GM10847 (cell line): ENCODE measurements around the gene ANTKMT.

Experiments used
- POLR2A ChIP-seq: IDR thresholded peaks from 2 replicates; pipeline ENCODE4 v1.6.1; 2011; ENCODE audit not compliant: insufficient read length; ENCODE audit errors: extremely low read depth

Gene ANTKMT

DNA sequence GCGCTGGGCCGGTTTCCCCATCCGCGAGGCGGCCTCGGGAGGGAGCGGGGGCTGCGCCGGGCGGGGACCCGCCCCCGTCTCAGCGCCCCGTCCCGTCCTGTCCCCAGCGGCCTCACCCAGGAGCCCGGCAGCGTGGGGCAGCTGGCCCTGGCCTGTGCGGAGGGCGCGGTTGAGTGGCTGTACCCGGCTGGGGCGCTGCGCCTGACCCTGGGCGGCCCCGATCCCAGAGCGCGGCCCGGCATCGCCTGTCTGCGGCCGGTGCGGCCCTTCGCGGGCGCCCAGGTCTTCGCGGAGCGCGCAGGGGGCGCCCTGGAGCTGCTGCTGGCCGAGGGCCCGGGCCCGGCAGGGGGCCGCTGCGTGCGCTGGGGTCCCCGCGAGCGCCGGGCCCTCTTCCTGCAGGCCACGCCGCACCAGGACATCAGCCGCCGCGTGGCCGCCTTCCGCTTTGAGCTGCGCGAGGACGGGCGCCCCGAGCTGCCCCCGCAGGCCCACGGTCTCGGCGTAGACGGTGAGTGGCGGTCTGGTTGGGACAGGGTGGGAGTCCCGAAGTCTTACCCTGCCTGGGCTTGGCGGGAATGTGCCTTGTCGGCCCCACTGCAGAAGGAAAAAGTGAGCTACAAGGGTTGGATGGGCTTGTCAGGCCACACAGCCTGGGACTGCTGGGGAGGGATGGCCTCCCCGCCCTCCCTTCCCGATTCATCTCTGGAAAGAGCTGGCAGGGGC lies 5.3 kb upstream of the ANTKMT start:
- TF ChIP-seq POLR2A, result no peak

DNA sequence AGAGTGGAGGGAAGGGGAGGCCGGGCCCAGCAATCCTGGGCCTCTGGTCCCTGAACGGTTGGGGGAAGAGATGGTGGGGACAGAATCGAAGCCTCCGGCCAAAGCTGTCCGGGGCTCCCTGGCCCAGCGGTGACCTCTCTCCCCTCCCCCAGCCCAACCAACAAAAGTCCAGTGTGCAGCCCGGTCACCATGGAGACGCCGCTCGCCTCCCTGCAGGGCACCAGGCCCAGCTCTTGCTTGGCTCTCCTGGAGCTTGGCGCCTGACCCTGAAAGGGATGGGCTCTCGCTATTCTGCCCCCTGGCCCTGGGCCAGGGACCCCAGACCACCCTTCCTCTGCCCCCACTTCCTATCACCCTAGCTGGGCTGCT lies 4.8 kb upstream of the ANTKMT start:
- TF ChIP-seq POLR2A, result no peak

DNA sequence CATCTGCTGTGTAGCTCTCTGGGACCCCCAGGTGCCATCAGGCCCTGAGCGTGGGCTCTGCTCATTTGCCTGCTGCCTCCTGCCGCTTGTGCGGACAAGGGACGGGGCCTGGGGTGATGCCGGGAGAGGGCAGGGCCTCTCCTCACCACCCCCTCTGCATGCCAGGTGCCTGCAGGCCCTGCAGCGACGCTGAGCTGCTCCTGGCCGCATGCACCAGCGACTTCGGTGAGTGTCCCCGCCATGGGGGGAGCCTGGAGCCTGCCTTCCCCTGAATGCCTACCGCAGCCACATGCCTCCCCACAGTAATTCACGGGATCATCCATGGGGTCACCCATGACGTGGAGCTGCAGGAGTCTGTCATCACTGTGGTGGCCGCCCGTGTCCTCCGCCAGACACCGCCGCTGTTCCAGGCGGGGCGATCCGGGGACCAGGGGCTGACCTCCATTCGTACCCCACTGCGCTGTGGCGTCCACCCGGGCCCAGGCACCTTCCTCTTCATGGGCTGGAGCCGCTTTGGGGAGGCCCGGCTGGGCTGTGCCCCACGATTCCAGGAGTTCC lies 4.1 kb upstream of the ANTKMT start:
- TF ChIP-seq POLR2A, result no peak

DNA sequence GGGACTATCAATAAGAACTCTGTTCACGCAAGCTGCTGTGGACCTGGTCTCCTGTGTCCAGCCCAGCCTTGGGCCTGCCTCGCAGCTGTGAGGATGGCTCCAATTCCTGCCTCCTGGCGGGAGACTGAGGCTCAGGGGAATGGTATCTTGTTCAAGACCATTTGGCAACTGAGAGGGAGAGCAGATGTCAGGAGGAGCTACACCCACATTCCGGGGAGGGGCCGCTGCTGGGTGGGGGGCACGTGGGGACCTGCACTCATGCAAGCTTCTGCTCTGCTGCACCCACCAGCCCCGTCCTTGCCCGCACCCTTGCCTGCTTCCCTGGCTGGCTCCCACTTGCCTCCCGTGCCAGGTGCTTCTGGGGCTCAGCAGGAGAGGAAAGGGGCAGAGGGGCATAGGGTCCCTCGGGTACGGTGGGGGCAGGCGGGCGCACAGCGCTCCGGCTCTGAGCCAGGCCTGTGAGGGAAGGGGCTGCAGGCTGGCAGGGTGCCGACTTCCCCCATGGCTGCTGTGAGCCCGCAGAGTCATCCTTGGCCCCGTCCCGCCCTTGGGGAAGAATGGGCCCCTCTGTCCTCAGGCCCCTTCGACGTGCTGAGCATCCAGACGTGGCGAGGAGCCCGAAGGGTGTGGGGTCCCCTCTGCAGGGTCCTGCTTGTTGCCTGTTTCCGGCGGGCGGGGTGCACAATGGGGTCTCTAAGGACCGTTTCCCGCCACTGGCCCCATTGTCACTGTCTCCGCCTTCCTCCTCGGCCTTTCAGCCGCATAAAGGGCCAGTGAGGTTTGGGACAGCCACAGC lies 3.3 kb upstream of the ANTKMT start:
- TF ChIP-seq POLR2A, result no peak

DNA sequence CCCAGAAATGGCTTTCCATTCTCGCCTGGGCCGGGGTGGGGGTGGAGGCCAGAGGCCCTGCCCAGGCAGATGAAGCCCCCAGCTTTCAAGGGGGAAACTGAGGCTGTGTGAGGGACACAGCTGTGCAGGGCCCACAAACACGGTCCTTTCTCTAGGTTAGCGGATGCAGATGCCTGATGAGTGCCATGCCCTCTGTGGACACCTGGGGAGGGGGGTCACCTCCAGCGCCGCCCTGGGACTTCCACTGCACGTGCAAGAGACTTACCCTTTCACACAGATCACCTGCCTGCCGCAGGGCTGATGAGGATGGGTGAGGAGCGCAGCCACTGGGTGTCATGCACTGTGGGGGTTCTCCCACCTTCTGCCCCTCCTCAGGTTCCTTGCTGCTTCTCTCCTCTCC lies 2.6 kb upstream of the ANTKMT start:
- no peak for TF ChIP-seq POLR2A

DNA sequence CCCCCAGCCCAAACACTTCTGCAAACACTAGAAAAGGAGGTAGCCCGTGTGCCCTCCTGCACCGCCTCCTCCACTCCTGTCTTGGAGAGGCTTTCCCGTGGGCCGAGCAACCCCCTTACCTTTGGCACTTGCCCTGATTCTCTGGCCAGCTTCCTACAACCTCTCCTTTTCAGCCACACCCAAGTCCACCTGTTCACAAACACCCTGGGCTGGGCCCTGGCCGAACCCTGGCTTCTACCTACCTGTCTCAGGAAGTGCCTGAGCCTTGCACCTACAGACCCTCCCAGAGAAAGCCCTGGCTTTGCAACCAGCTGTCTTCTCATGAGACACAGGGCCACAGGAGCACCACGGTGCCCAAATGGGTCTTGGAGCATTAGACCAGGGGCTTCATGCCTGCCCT lies 2.0 kb upstream of the ANTKMT start:
- TF ChIP-seq POLR2A, result no peak

DNA sequence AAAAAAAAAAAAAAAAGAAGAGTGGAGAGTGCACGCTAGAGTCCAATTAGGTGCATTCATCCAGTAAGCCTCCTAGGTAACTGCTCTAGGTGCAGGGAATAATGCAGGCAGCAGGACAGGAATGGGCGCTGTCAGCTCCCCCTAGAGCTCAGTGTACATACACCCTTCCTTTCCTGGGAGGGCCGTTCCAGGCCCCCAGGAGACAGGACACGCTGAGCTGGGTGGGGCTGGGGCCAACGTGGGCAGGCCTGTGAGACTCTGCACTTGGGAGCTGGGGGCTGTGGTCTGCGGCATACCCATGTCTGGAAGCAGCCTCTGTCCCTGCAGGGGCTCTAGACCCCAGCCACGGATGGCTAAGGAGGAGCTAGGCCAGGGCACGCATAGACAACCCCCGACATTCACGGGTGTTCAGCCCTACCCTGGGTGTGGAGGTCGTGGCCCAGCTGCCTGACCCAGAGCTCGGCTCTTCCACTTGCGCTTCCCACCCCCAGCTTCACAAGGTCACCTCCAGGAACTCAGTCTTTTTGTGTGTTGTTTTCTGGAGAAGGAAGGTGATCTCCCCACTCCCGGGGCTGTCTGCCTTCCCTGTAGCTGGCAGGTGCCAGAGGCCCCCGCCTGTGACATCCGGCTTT lies 1.0 kb upstream of the ANTKMT start:
- no peak for TF ChIP-seq POLR2A

DNA sequence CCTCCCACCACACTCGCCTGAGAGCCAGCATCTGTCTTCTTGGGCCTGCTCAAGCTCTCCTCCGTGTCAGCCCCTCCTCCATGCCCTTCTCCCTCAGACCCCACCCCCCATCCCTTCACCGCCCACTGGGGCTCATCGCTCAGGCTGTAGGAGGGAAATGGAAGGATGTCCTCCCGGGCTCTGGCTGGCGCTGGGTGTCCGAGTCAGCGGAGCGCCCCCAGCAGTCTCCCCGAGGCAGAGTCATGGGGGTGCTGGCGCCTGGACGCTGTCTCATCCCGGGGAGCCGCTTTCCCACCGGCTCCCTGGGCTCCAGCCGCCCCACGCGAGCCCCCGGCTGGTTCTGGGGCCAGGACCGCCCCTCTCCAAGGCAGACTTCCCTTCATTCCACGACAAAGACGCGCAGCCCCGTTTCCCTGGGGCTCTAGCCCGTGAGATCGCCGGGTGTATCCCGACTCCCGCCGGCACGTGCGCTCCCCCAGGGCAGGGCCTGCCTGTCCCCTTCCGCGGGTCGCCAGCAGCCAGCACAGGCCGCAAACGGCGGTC lies 428 bp upstream of the ANTKMT start:
- no peak for TF ChIP-seq POLR2A

DNA sequence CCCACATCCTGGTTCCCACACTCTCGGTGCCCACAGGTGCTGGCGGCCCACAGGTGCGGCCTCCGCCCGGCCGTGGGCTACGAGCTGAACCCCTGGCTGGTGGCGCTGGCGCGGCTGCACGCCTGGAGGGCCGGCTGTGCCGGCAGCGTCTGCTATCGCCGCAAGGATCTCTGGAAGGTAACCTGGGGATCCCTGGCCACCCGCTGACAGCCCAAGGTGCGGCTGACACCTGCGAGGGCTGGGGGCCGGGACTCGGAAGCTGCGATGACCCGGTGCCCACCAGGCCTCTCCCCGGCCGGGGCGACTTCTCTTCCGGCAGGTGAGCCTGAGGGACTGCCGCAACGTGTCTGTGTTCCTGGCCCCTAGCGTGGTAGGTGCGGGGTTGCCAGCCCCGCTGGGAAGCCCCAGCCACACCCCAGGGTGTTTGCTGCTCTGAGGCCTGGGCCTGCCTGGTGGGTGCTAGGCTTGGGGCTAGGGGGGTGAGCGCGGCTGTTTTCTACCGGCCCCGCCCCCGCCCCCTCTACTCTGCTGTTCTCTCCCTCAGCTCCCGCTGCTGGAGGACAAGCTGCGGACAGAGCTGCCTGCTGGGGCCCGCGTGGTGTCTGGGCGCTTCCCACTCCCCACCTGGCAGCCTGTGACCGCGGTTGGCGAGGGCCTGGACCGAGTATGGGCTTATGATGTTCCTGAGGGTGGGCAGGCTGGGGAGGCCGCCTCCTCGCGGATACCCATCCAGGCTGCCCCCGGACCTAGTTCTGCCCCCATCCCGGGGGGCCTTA lies 1.0 kb downstream of the ANTKMT start:
- TF ChIP-seq POLR2A, result no peak

DNA sequence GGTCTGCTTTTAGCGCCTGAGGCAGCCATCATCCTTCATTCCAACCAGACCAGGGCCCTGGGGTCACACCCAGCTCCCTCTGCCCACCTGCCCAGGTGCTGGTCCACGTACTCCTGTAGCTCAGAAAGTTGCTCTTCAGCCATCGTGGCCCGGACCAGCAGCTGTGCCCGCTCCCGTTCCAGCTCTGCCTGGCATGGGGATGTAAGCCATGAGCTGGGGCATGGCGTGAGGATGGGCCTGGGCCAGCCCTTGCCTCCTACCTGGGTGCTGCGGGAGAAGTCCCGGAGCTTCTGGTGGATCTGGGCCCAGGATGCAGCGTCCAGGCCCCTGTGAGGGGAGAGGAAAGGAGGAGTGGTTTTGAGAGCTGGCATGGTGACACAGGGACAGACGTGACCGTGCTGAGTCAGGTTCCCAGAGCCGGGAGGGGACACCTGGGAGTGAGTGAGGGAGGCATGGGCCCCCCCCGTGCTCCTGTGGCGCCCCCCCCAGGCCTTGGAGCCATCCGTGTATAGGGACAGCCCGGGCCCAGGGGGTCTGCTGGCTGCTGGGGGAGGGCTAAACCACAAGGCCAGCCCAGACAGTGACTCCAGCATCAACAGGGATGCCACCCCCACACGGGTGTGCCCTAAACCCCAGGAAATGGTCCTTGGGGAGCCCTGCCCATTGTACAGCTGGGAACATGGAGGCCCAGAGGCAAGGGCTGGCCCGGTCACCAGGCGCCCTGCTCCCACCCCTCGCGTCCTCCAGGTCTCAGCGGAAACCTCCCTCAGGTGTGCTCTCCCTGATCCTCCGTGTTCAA lies 2.1 kb downstream of the ANTKMT start:
- no peak for TF ChIP-seq POLR2A

DNA sequence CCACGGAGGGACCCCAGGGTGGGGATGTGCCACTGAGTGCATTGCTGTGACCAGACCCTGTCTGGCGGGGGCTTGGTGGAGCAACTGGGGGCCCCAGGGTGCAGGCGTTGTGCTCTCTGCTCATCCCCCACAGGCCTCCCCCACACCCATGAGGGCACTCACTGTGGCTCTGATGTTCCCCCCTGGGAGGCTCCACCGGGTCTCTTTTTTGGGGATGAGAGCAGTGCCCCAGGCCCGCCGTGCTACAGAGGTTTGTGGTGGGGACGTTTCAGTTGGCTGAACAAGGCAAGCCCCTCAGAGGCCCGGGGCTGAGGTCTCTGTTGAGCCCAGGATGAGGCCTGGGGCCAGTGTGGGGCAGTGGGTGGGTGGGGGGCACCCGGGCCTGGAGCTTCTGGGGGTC lies 2.7 kb downstream of the ANTKMT start:
- TF ChIP-seq POLR2A, result no peak

DNA sequence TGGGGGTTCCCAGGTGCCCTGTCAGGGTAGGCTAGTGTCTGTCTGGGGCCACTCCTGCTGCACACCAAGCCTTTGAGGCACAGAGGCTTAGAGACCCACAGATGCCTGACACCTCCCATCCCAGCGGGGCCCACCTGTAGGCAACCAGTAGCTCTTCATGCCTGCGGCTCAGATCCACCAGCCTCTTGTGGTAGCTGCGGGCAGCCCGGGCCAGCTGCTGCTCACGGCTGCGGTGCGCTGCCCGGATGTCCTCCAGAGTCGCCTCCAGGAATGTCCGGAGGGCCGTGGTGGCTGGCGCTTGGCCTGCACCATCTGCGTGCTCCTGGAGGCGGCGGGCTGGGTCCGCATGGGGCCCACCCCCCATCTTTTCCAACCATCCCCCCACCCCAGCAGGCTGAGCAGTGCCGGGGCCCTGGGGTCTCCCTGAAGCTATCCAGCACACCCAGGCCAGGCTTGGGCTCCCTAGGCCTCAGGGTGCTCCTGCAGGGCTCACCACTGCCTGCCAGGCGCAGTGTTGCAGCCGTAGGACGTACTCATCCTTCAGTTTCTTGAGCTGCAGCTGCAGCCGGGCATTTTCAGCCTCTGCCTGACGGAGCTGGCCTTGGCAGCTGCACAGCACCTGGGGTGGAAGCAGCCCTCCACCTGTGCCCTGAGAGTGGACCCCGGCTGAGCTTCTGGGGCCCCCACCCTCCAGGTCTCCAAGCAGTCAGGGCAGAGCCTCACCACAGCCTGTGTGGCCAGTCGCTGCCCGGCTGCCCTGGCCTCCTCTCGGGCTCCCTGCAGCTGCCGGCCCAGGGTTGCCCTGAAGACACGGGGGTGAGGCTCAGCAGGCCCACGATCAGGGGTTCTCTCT lies 3.5 kb downstream of the ANTKMT start:
- no peak for TF ChIP-seq POLR2A

DNA sequence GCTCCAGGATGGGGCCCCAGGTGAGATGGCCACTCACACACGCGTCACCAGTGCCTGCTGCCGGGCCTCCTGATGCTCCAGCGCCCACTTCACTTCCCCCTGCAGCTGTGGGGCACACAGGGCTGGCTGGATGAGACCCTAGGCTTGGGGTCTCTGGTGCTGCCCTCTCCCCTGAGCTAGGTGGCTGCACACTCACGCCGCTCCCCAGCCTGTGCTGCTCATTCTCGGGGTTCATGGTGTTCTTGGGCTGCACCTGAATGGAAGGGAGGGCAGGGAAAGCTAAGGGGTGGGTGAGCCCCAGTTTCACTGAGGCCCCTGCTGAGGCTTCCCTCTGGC lies 4.1 kb downstream of the ANTKMT start:
- no peak for TF ChIP-seq POLR2A
